Peyer's patch (tissue), 4 donors: ENCODE data around the gene HOXA4.
A peak's percentile ranks its signal among the peaks of the same experiment; 100 is the strongest.

Experiments used
- POLR2A ChIP-seq, 2 donors: fragments of 450-650 bp; IDR thresholded peaks; one replicate each; pipeline ENCODE4 v1.5.1; 2017; ENCODE audit warnings: antibody characterized with exemption in 2 of 2, mild to moderate bottlenecking in 2 of 2, moderate library complexity in 2 of 2
- TF ChIP-seq, protein P1 (sequence below), 6 experiments: fragments of 450-650 bp in 4 of 6; fragments of 200-600 bp in 2 of 6; sonication (generic) in 1 of 6; IDR thresholded peaks; one replicate each; pipeline ENCODE4 v1.5.1; 2017 to 2019; ENCODE audit warnings: antibody characterized with exemption in 6 of 6, mild to moderate bottlenecking in 3 of 6, moderate library complexity in 1 of 6

DNA sequence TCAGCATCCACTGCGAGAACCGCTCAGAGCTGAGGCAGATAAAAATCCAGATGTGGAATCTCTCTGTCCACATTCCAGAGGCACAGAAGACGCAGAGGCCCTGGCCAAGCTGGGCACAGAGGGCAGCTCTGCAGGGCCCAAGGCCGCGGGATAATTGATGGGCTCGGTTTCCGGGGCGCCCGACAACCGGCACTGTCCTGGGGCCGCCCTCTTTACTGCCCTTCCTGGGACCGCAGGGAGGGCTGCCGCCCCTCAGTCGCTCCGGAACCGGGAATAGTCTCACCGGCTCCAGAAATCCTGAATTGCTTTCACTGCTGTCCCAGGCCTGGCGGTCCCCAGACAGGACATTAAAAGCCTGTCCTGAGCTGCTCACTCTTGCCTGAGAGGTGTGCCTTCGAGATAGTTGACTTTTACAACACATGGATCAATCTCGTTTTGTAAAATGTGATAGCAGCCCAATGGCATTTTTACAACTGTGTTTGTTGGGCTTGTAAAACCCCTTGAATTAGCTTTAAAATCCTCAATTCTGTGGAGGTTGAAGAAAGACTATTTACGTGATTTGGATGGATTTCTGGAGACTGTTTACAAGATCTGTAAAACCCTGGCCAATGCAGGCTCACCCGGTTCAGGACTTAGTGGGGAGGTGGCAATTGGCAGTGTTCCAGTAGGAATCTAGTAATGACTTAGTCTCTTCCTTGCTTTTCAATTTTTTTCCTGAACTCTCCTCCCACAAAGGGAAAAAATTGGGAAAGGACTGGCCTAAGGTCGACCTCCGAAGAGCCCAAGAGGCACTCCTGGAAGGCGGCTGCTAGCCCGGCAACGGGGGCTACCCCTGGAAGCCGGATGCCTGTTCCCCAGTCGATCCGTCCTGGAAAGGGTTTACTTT, 18.4 kb upstream of the HOXA4 start:
- TF ChIP-seq POLR2A (IDR thresholded peaks at IDR 0.05), result peak in 1 of 2 donors; percentile 22
- TF ChIP-seq, protein P1, sequence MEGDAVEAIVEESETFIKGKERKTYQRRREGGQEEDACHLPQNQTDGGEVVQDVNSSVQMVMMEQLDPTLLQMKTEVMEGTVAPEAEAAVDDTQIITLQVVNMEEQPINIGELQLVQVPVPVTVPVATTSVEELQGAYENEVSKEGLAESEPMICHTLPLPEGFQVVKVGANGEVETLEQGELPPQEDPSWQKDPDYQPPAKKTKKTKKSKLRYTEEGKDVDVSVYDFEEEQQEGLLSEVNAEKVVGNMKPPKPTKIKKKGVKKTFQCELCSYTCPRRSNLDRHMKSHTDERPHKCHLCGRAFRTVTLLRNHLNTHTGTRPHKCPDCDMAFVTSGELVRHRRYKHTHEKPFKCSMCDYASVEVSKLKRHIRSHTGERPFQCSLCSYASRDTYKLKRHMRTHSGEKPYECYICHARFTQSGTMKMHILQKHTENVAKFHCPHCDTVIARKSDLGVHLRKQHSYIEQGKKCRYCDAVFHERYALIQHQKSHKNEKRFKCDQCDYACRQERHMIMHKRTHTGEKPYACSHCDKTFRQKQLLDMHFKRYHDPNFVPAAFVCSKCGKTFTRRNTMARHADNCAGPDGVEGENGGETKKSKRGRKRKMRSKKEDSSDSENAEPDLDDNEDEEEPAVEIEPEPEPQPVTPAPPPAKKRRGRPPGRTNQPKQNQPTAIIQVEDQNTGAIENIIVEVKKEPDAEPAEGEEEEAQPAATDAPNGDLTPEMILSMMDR (IDR thresholded peaks at IDR 0.05), result no peak
